H1 (cell line): Measurements from ENCODE around the gene CMTM1.

Source experiments
- CHD1 ChIP-seq: IDR thresholded peaks from 2 replicates; pipeline ENCODE4 v1.6.1; 2012; ENCODE audit warnings: low read depth, low read length, improper control_type of control experiment
- EP300 ChIP-seq, 2 experiments: IDR thresholded peaks; 1 replicate in 1 of 2; 2 replicates in 1 of 2; pipeline ENCODE4 v1.6.1; 2011 to 2012; ENCODE audit warnings: low read depth in 2 of 2, low read length in 2 of 2, mild to moderate bottlenecking in 2 of 2, borderline replicate concordance in 1 of 2, inconsistent platforms in 1 of 2, moderate library complexity in 1 of 2
- EZH2 ChIP-seq: fragments of 200-600 bp; sonication (generic); IDR thresholded peaks from 2 replicates; pipeline ENCODE4 v1.7.1; 2012; ENCODE audit warnings: low read depth, mild to moderate bottlenecking, moderate library complexity, low read length, inconsistent platforms; ENCODE audit not compliant: severe bottlenecking
- POLR2AphosphoS5 ChIP-seq: IDR thresholded peaks from 2 replicates; pipeline ENCODE4 v1.6.1; 2011; ENCODE audit warnings: low read depth, low read length
- RAD21 ChIP-seq, 2 experiments: IDR thresholded peaks in 1 of 2; conservative IDR thresholded peaks in 1 of 2; 2 replicates each; pipeline ENCODE4 v1.6.1; 2011; ENCODE audit warnings: low read depth in 2 of 2, low read length in 2 of 2, improper control_type of control experiment in 1 of 2, inconsistent platforms in 1 of 2, mild to moderate bottlenecking in 1 of 2, moderate library complexity in 1 of 2
- TEAD4 ChIP-seq: IDR thresholded peaks from 2 replicates; pipeline ENCODE4 v1.6.1; 2012; ENCODE audit warnings: low read depth, low read length, inconsistent platforms, mixed read lengths
- TF ChIP-seq, protein P1 (sequence below), 3 experiments: IDR thresholded peaks; 1 replicate in 2 of 3; 2 replicates in 1 of 3; pipeline versions ENCODE4 v1.5.1 to v1.6.1; 2011; ENCODE audit warnings: low read length in 3 of 3, mild to moderate bottlenecking in 3 of 3, inconsistent platforms in 2 of 3, low read depth in 1 of 3, moderate library complexity in 1 of 3; ENCODE audit not compliant: insufficient read depth in 1 of 3; ENCODE audit errors: control extremely low read depth in 1 of 3

DNA sequence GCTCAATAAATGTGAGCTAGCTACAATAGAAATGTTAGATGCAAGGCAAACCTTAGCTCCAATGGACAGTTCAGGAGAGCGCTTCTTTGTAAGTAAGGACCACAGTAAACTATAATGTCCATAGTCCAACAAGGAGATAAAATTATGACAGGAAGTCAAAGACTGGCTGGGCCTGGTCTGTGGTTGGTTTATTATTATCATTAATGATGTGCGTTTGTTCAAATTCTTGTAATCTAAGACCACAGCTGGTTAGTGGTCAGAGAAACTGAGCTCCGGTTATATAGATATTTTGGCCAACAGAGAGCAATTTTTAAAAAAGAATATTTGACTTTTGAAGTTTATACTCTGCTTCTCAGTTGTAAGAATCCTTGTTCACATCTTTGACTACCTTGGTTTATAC lies 8.3 kb downstream of the CMTM1 start:
- TF ChIP-seq EP300 (IDR thresholded peaks at IDR 0.05; ENCODE audit: borderline replicate concordance in 1 of 2, low read depth in 2 of 2, low read length in 2 of 2) (no peak), CHD1 (no peak), POLR2AphosphoS5 (no peak), RAD21 (IDR thresholded peaks at IDR 0.05 in 1 of 2, conservative IDR thresholded peaks at IDR 0.05 in 1 of 2; ENCODE audit: low read depth in 2 of 2, low read length in 2 of 2) (no peak), EZH2 (no peak), TEAD4 (no peak)
- TF ChIP-seq, protein P1, sequence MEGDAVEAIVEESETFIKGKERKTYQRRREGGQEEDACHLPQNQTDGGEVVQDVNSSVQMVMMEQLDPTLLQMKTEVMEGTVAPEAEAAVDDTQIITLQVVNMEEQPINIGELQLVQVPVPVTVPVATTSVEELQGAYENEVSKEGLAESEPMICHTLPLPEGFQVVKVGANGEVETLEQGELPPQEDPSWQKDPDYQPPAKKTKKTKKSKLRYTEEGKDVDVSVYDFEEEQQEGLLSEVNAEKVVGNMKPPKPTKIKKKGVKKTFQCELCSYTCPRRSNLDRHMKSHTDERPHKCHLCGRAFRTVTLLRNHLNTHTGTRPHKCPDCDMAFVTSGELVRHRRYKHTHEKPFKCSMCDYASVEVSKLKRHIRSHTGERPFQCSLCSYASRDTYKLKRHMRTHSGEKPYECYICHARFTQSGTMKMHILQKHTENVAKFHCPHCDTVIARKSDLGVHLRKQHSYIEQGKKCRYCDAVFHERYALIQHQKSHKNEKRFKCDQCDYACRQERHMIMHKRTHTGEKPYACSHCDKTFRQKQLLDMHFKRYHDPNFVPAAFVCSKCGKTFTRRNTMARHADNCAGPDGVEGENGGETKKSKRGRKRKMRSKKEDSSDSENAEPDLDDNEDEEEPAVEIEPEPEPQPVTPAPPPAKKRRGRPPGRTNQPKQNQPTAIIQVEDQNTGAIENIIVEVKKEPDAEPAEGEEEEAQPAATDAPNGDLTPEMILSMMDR (IDR thresholded peaks at IDR 0.05; ENCODE audit: control extremely low read depth in 1 of 3, insufficient read depth in 1 of 3, low read depth in 1 of 3, low read length in 3 of 3), result no peak
